ENCODE data around the gene BRIP1. TPM values are rescaled to one million over a fixed set of nuclear protein-coding genes. Genes with fewer than 3 reads are reported as not detected.

Gene BRIP1
- polyA plus RNA-seq, 1 experiment = 2.9 TPM

- CTCF ChIA-PET = no interaction called here
- POLR2A ChIA-PET = no interaction called here
- Histone ChIP-seq H3K36me3 (ENCODE audit: control insufficient read depth, insufficient read depth, low read length) (no peaks in the 10 kb centered on the region), H3K4me3 (ENCODE audit: low read depth, low read length) (no peak overlapping the region), H3K27me3 (ENCODE audit: control insufficient read depth, insufficient read depth, low read length) (no peaks in the 10 kb centered on the region)
- TF ChIP-seq, protein P1, sequence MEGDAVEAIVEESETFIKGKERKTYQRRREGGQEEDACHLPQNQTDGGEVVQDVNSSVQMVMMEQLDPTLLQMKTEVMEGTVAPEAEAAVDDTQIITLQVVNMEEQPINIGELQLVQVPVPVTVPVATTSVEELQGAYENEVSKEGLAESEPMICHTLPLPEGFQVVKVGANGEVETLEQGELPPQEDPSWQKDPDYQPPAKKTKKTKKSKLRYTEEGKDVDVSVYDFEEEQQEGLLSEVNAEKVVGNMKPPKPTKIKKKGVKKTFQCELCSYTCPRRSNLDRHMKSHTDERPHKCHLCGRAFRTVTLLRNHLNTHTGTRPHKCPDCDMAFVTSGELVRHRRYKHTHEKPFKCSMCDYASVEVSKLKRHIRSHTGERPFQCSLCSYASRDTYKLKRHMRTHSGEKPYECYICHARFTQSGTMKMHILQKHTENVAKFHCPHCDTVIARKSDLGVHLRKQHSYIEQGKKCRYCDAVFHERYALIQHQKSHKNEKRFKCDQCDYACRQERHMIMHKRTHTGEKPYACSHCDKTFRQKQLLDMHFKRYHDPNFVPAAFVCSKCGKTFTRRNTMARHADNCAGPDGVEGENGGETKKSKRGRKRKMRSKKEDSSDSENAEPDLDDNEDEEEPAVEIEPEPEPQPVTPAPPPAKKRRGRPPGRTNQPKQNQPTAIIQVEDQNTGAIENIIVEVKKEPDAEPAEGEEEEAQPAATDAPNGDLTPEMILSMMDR (IDR thresholded peaks at IDR 0.05; ENCODE audit: insufficient read depth, low read depth, low read length) = no peak
- DNase-seq (ENCODE audit: low read depth) = no peak
Measured at GRCh38 chr17:61710546-61710945, 152.8 kb downstream of the BRIP1 start.

GRCh38 chr17:61709567-61709966 is 153.8 kb downstream of the BRIP1 start:
- Histone ChIP-seq H3K4me3 (ENCODE audit: low read depth, low read length) (no peak overlapping the region), H3K36me3 (ENCODE audit: control insufficient read depth, insufficient read depth, low read length) (no peaks in the 10 kb centered on the region), H3K27me3 (ENCODE audit: control insufficient read depth, insufficient read depth, low read length) (no peaks in the 10 kb centered on the region)
- ChIA-PET CTCF (no interaction called here), POLR2A (no interaction called here)
- DNase-seq (ENCODE audit: low read depth) = no peak
- TF ChIP-seq, protein P1 (IDR thresholded peaks at IDR 0.05; ENCODE audit: insufficient read depth, low read depth, low read length) = no peak

DNA sequence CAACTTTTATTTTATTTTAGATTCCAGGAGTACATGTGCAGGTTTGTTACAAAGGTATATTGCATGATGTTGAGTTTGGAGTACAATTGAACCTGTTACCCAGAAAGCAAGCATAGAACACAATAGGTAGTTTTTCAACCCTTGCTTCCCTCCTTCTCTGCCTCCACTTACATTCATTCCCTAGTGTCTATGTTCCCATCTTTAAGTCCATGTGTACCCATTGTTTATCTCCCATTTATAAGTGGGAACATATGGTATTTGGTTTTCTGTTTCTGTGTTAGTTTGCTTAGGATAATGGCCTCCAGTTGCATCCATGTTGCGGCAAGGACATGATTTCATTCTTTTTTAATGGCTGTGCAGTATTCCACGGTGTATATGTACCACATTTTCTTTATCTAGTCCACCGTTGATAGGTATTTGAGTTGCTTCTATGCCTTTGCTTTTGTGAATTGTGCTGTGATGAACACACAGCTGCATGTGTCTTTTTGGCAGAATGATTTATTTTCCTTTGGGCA is 158.3 kb downstream of the BRIP1 start:
- H3K4me3 ChIP-seq (ENCODE audit: low read depth, low read length) = no peak overlapping the region
- ChIA-PET POLR2A (no interaction called here), CTCF (no interaction called here)
- TF ChIP-seq, protein P1 (IDR thresholded peaks at IDR 0.05; ENCODE audit: insufficient read depth, low read depth, low read length) = no peak
- DNase-seq (ENCODE audit: low read depth) = no peak
- H3K27me3 ChIP-seq (ENCODE audit: control insufficient read depth, insufficient read depth, low read length) = no peaks in the 10 kb centered on the region
- H3K36me3 ChIP-seq (ENCODE audit: control insufficient read depth, insufficient read depth, low read length) = no peaks in the 10 kb centered on the region

DNA sequence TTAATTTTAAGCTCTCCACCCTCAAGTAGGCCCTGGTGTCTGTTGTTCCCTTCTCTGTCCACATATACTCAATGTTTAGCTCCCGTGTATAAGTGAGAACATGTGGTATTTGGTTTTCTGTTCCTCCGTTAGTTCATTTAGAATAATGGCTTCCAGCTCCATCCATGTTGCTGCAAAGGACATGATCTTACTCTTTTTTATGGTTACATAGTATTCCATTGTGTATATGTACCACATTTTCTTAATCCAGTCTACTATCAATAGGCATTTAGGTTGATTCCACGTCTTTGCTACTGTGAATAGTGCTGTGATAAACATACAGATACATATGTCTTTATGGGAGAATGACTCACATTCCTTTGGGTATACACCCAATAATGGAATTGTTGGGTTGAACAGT is 160.9 kb downstream of the BRIP1 start:
- no peaks in the 10 kb centered on the region for H3K36me3 ChIP-seq (ENCODE audit: control insufficient read depth, insufficient read depth, low read length)
- DNase-seq (ENCODE audit: low read depth) = no peak
- no peak overlapping the region for H3K4me3 ChIP-seq (ENCODE audit: low read depth, low read length)
- TF ChIP-seq, protein P1 (IDR thresholded peaks at IDR 0.05; ENCODE audit: insufficient read depth, low read depth, low read length) = no peak
- ChIA-PET POLR2A (no interaction called here), CTCF (interaction anchor here (1.6 kb wide), 1 partner anchor 10 kb away, joined by 5 read pairs; no protein-coding TSS in a partner anchor)
- H3K27me3 ChIP-seq (ENCODE audit: control insufficient read depth, insufficient read depth, low read length) = no peaks in the 10 kb centered on the region

- no peaks in the 10 kb centered on the region for H3K36me3 ChIP-seq (ENCODE audit: control insufficient read depth, insufficient read depth, low read length)
- CTCF ChIA-PET = interaction anchor here (1.6 kb wide), 1 partner anchor 11 kb away, joined by 5 read pairs; no protein-coding TSS in a partner anchor
- TF ChIP-seq, protein P1 (IDR thresholded peaks at IDR 0.05; ENCODE audit: insufficient read depth, low read depth, low read length) = no peak
- no peak for DNase-seq (ENCODE audit: low read depth)
- no peak overlapping the region for H3K4me3 ChIP-seq (ENCODE audit: low read depth, low read length)
- H3K27me3 ChIP-seq (ENCODE audit: control insufficient read depth, insufficient read depth, low read length) = no peaks in the 10 kb centered on the region
- POLR2A ChIA-PET = no interaction called here
Measured at GRCh38 chr17:61701978-61702377, 161.3 kb downstream of the BRIP1 start.
